Measurements from ENCODE around the gene AWAT2.

The AWAT2 gene

GRCh38 chrX:69995362-69996112, 54.2 kb downstream of the AWAT2 start:
- DNase-seq: no peak

- no peak for DNase-seq
Observed at GRCh38 chrX:69993494-69993893, 56.2 kb downstream of the AWAT2 start.

GRCh38 chrX:69991685-69992084, 58.1 kb downstream of the AWAT2 start:
- DNase-seq: no peak

Data from NCI-H2081 treated with DMSO at 0.1 percent for 48 hours (cell line).